ENCODE results near the gene NKX2-1.

NKX2-1 gene

GRCh38 chr14:36518031-36518585 is 1.9 kb downstream of the NKX2-1 start:
- Histone ChIP-seq H3K9me2 (replicated peaks; ENCODE audit: insufficient read depth, low read length) (no peaks in the 10 kb centered on the region), H3K4me3 (ENCODE audit: insufficient read depth, low read length, poor library complexity, severe bottlenecking) (no peak overlapping the region), H3K27ac (ENCODE audit: low read depth, low read length) (no peak overlapping the region), H4K20me1 (ENCODE audit: low read depth, low read length) (no peaks in the 10 kb centered on the region), H3K9ac (ENCODE audit: low read length) (no peak overlapping the region), H3K79me2 (ENCODE audit: insufficient read depth, low read length) (no peaks in the 10 kb centered on the region), H3K9me3 (ENCODE audit: insufficient read depth, low read length) (no peaks in the 10 kb centered on the region), H3K27me3 (ENCODE audit: low read length) (no peaks in the 10 kb centered on the region), H3K4me2 (ENCODE audit: low read depth, low read length, poor library complexity, severe bottlenecking) (no peak overlapping the region), H3F3A (ENCODE audit: insufficient read depth) (no peaks in the 10 kb centered on the region), H2AFZ (ENCODE audit: low read depth, low read length, severe bottlenecking) (no peak overlapping the region), H3K36me3 (ENCODE audit: low read length) (no peaks in the 10 kb centered on the region)
- TF ChIP-seq EZH2phosphoT487 (conservative IDR thresholded peaks at IDR 0.05; ENCODE audit: low read length): no peak
- no peak for TF ChIP-seq CTCF (IDR thresholded peaks at IDR 0.05; ENCODE audit: insufficient read depth, low read length, poor library complexity, severe bottlenecking)

- Histone ChIP-seq H3K4me3 (ENCODE audit: insufficient read depth, low read length, poor library complexity, severe bottlenecking) (no peak overlapping the region), H3K4me2 (ENCODE audit: low read depth, low read length, poor library complexity, severe bottlenecking) (no peak overlapping the region), H3K9me2 (replicated peaks; ENCODE audit: insufficient read depth, low read length) (no peaks in the 10 kb centered on the region), H3K27ac (ENCODE audit: low read depth, low read length) (no peak overlapping the region), H3K36me3 (ENCODE audit: low read length) (no peaks in the 10 kb centered on the region), H3K79me2 (ENCODE audit: insufficient read depth, low read length) (no peaks in the 10 kb centered on the region), H4K20me1 (ENCODE audit: low read depth, low read length) (no peaks in the 10 kb centered on the region), H3K27me3 (ENCODE audit: low read length) (no peaks in the 10 kb centered on the region), H3K9ac (ENCODE audit: low read length) (no peak overlapping the region), H3K9me3 (ENCODE audit: insufficient read depth, low read length) (no peaks in the 10 kb centered on the region), H3F3A (ENCODE audit: insufficient read depth) (no peaks in the 10 kb centered on the region), H2AFZ (ENCODE audit: low read depth, low read length, severe bottlenecking) (no peak overlapping the region)
- TF ChIP-seq CTCF (IDR thresholded peaks at IDR 0.05; ENCODE audit: insufficient read depth, low read length, poor library complexity, severe bottlenecking): no peak
- TF ChIP-seq EZH2phosphoT487 (conservative IDR thresholded peaks at IDR 0.05; ENCODE audit: low read length): no peak
Observed at GRCh38 chr14:36517242-36518030, 2.6 kb downstream of the NKX2-1 start.

GRCh38 chr14:36516719-36517241 is 3.3 kb downstream of the NKX2-1 start:
- no peaks in the 10 kb centered on the region for H3K27me3 ChIP-seq (ENCODE audit: low read length)
- no peaks in the 10 kb centered on the region for H3K9me2 ChIP-seq (replicated peaks; ENCODE audit: insufficient read depth, low read length)
- H3K4me2 ChIP-seq (ENCODE audit: low read depth, low read length, poor library complexity, severe bottlenecking): no peak overlapping the region
- no peak overlapping the region for H3K27ac ChIP-seq (ENCODE audit: low read depth, low read length)
- TF ChIP-seq CTCF (IDR thresholded peaks at IDR 0.05; ENCODE audit: insufficient read depth, low read length, poor library complexity, severe bottlenecking): no peak
- no peak for TF ChIP-seq EZH2phosphoT487 (conservative IDR thresholded peaks at IDR 0.05; ENCODE audit: low read length)
- no peak overlapping the region for H3K9ac ChIP-seq (ENCODE audit: low read length)
- no peaks in the 10 kb centered on the region for H4K20me1 ChIP-seq (ENCODE audit: low read depth, low read length)
- H3K4me3 ChIP-seq (ENCODE audit: insufficient read depth, low read length, poor library complexity, severe bottlenecking): no peak overlapping the region
- no peaks in the 10 kb centered on the region for H3K36me3 ChIP-seq (ENCODE audit: low read length)
- H3K9me3 ChIP-seq (ENCODE audit: insufficient read depth, low read length): no peaks in the 10 kb centered on the region
- H3F3A ChIP-seq (ENCODE audit: insufficient read depth): no peaks in the 10 kb centered on the region
- H3K79me2 ChIP-seq (ENCODE audit: insufficient read depth, low read length): no peaks in the 10 kb centered on the region
- H2AFZ ChIP-seq (ENCODE audit: low read depth, low read length, severe bottlenecking): no peak overlapping the region
